IPS-18c (cell line): ENCODE results near the gene ICA1.

Source experiments
- H3K4me3 ChIP-seq: 2 replicates; pipeline ENCODE4 v1.7.0; 2013; ENCODE audit warnings: low read depth, mild to moderate bottlenecking, low read length, moderate library complexity; ENCODE audit not compliant: insufficient read depth
- H3K9me3 ChIP-seq: one replicate; pipeline ENCODE4 v1.6.1; 2013; ENCODE audit warnings: mild to moderate bottlenecking, low read length, moderate library complexity; ENCODE audit not compliant: control insufficient read depth, insufficient read depth

Gene ICA1

DNA sequence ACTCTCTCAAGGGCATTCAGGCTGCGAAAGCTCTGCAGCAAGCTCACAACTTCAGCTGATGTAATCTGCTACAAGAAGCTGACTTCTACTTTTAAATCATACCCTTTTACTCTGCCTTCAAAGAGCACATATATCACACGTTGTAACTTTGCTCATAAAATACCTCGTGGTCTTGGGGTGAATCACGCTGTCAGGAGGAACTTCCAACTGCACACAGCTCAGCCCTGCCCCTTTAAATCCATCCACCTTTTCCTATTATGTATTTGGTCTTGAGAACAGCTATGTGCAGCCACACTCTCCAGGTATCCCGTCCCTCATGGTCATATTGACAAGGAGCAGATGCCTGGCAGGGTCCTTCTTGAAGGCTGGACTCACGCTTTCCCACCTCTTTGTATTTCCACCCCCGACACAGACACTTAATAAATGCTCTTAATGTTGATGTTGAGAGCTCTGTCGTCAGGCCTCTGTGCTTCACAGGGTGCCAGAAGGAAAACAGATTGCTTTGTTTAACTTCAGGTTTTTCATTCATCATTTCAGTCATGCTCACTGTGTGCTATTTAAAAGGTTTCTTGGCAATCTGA, 47.6 kb downstream of the ICA1 start:
- Histone ChIP-seq H3K9me3 (no peaks in the 10 kb centered on the region), H3K4me3 (no peak overlapping the region)

- H3K9me3 ChIP-seq, result no peaks in the 10 kb centered on the region
- H3K4me3 ChIP-seq, result no peak overlapping the region
These were observed 48.6 kb downstream of the ICA1 start for GRCh38 chr7:8213381-8213780.

GRCh38 chr7:8212638-8213037, 49.3 kb downstream of the ICA1 start:
- no peak overlapping the region for H3K4me3 ChIP-seq
- no peaks in the 10 kb centered on the region for H3K9me3 ChIP-seq

DNA sequence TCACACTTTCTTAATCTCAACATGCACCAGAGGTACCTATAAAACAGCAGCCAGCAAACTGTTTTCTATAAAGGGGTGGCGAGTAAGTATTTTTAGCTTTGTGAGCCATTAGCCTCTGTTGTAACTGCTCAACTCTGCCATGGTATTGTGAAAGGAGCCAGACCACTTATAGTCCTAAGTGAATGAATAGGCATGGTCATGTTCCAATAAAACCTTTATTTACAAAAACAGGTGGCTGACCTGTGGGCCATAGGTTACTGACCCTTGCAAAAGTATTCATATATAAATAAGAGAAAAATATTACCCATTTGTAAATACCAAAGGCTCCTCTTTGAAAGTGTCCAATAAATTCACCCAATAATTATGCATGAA, 50.3 kb downstream of the ICA1 start:
- H3K9me3 ChIP-seq, result no peaks in the 10 kb centered on the region
- no peak overlapping the region for H3K4me3 ChIP-seq

DNA sequence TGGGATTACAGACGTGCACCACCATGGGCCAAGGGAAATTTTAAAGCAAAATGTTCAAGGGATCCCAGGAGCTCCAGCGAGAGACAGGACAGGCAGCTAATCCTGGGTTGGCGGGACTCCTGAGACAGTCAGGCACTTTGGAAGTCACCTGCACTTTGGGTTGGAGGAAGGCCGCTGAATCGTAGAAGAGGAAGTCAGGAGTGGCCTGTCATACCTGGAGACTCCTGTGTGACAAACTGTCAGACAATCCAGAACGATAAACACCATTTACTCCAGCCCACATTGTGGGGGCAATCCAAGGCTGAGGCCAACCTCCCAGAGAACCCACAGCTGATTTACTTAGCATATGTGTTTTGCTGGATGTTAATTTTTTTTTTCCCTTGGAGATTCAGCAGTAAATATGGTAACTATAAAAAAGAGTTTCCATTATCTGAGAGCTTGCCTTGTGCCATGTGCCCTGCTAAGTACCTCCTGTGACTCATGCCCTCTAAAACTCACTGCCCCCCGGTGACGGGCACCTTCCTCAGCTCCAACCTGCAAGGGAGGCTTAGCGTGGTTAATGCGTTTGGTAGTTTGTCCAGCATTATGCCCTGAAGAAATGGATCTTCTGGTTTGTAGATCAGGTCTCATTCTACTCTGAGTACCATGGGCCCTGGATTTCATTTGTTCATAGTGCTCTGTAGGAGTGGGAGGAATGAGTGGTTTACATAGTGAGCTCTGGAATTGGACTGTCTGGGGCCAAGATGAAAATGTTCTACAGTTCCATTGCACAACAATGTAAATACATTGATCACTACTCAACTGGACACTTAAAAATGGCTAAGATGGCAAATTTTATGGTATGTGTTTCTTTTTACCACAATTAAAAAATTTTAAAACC, 50.9 kb downstream of the ICA1 start:
- Histone ChIP-seq H3K4me3 (no peak overlapping the region), H3K9me3 (no peaks in the 10 kb centered on the region)

GRCh38 chr7:8209353-8209752, 52.6 kb downstream of the ICA1 start:
- H3K4me3 ChIP-seq, result no peak overlapping the region
- H3K9me3 ChIP-seq, result no peaks in the 10 kb centered on the region

- Histone ChIP-seq H3K9me3 (no peaks in the 10 kb centered on the region), H3K4me3 (no peak overlapping the region)
These were observed 53.2 kb downstream of the ICA1 start for GRCh38 chr7:8208816-8209215.

GRCh38 chr7:8206956-8207355, 55.0 kb downstream of the ICA1 start:
- no peak overlapping the region for H3K4me3 ChIP-seq
- H3K9me3 ChIP-seq, result no peaks in the 10 kb centered on the region

DNA sequence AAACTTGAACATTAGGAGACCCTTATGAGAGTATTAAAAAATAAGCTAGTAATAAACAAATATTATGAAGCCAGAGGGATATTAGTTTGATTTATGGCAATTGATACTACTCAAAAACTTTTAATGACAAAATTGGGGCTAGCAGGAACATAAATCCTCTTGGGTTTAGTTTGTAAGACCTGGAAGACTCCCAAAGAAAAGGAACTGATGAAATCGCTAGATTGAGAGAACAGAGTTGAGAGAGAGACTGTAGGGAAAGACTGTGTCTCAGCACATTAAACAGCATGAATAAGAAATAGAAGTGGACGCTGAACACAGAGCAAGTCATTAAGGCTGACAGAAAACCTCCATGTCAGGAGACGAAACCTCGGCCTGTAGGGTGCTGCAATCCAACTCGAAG, 56.4 kb downstream of the ICA1 start:
- no peak overlapping the region for H3K4me3 ChIP-seq
- H3K9me3 ChIP-seq, result no peaks in the 10 kb centered on the region

- H3K9me3 ChIP-seq, result no peaks in the 10 kb centered on the region
- no peak overlapping the region for H3K4me3 ChIP-seq
These were observed 57.0 kb downstream of the ICA1 start for GRCh38 chr7:8205031-8205387.

GRCh38 chr7:8204339-8205030, 57.5 kb downstream of the ICA1 start:
- Histone ChIP-seq H3K4me3 (no peak overlapping the region), H3K9me3 (no peaks in the 10 kb centered on the region)

DNA sequence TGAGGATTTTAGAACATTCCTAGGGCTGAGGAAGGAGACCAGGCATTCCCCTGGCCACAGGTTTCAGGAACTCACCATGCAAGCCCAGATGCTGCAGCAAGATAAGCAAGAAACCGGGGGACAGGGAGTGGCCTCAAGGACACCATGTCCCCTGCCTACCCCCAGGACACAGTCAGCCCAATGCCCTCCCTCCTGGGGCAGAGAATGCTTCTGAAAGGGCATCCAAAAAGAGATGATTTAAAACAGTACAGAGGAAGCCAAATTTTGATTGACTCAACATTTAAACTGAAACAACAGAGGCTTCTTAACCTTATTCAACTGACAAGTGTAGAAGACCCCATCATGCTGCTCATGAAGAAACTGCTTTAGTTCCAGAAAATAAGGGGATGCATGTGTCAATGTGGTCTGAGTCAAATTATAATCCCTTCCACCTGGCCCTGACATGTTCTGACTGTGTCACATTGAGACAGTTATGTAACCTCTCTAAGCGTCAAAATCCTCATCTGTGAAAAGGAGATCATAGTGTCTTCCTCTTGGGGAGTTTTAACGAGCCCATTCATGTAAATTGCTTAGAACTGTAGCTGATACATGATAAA, 60.0 kb downstream of the ICA1 start:
- no peaks in the 10 kb centered on the region for H3K9me3 ChIP-seq
- no peak overlapping the region for H3K4me3 ChIP-seq

DNA sequence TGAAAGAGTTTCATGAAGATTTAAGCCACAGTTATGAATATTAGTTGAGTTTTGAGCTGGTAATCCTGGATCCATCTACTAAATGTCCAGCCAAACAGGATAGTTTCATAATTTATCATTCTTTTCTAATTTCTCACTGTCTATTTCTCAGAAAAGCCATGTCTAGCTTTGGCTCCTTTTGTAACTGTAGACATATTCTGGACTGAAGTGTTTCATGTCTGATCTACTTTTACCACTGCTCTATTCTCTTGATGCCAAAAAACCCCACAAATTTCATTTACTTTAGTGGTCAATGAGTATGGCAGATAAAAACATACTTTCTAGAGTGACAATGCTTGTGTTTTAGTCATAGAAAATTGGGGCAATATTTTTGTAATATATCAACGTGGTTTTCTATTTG, 61.2 kb downstream of the ICA1 start:
- Histone ChIP-seq H3K4me3 (no peak overlapping the region), H3K9me3 (no peaks in the 10 kb centered on the region)

DNA sequence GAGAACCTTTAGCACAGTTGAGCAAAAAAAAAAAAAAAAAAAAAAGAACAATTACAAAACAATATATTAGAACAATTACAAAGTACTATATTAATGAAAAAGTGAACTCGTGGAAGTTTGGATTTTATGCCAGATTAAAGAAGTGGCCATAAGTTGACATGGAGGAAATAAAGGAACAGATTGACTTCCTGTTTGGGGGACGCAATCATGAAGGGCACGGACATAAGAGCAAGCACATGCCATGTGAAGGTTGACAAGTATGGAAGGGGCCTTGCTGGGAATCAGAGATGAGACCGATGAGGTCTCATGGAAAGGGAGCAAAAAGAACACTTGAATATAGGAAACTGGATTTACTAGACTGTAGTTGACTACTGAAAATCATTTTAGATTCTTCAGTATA, 61.7 kb downstream of the ICA1 start:
- Histone ChIP-seq H3K9me3 (no peaks in the 10 kb centered on the region), H3K4me3 (no peak overlapping the region)

DNA sequence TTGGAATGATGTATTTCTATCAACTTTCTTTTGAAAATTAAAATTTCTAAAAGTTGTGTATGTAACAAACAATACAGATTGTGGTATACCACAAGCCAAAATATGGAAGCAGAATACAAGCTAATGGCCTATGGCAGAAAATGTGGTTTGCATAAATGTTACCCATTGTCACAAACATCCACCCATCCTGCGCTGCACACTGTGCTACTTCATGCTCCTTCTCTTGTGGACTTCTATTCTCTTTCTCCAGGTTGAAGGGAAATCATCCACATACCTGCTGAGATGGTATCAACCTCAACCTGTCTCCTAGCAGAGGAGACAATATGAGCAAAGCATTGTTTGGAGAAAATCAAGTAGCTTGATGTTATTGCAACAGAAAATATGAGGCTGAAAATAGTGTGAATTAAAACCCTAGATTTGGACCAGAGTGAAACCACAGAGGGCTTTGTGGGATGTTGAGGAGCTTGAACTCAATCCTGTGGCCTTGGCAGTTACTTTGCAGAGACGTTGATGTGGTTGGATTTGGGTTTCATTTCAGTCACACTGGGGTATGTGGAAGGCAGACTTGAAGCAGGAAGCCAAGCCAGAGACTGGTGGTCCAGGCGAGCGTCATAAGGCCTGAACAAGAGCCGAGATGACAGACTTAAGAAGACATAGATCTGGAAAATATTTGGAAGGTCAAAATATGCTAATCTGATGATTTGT, 63.8 kb downstream of the ICA1 start:
- no peaks in the 10 kb centered on the region for H3K9me3 ChIP-seq
- no peak overlapping the region for H3K4me3 ChIP-seq

DNA sequence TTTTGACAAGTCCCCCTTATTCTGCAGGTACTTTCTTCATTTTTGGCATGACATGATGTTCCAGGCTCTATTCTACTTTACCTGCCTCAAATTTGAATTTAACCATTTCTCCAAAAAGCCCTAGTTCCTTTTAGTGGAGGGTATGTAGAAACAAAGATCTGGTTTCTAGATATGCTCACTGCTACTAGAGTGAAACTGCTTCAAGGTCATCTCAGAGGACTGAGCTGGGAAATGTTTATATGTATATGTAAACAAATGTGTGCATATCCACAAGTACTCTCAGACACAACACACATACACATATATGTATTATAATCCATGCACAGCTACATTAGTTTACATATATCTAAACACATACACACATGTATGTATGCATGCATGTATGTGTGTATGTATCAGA, 69.1 kb downstream of the ICA1 start:
- Histone ChIP-seq H3K9me3 (peaks cover 3% of the 10 kb centered on the region), H3K4me3 (no peak overlapping the region)

DNA sequence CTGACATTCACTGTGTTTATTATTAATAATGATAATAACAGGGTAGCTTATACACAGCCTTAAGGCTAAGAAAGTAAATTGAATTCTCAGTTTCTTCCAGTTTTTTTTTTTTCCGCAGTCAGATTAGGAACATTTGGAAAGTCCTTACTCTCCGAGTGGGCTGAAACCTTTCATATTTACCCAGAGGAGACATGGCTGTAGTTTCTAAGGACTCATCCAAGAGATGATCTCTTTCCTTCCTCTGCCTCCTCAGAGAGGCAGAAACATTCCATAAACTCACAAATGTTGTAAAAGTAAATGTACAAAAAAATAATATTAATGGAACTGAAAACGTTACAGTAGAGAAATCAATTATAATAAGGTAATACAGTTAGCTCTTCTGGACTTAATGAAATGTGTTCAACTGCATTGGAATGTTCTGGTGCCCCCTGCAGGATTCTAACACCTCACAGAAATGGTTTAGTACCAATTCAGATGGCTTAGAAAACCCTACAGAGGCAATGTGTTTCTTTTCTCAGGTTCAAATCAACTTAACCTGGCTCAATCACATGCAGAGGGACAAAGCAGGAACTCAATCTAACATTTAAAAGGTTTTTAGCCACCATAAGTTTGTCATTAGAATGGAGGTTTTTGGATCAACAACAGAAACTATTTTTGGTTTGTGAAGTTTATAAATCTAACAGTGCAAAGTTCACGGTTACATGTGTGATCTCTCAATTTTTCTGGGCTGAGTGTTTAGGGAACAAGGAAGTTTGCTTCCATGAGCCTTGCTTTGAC, 71.7 kb downstream of the ICA1 start:
- Histone ChIP-seq H3K9me3 (peaks cover 3% of the 10 kb centered on the region), H3K4me3 (no peak overlapping the region)
